B cell (primary cell): ENCODE data around the gene ILK.

ENCODE experiments used
- EZH2 ChIP-seq: IDR thresholded peaks from 2 replicates; pipeline ENCODE4 v1.6.1; 2012; ENCODE audit warnings: borderline replicate concordance, low read depth, mild to moderate bottlenecking, moderate library complexity, low read length; ENCODE audit not compliant: insufficient read depth, poor library complexity, severe bottlenecking
- TF ChIP-seq, protein P1 (sequence below): fragments of 200-600 bp; IDR thresholded peaks from one replicate; pipeline ENCODE4 v1.8.0; 2022; ENCODE audit warnings: antibody characterized with exemption, mild to moderate bottlenecking

DNA sequence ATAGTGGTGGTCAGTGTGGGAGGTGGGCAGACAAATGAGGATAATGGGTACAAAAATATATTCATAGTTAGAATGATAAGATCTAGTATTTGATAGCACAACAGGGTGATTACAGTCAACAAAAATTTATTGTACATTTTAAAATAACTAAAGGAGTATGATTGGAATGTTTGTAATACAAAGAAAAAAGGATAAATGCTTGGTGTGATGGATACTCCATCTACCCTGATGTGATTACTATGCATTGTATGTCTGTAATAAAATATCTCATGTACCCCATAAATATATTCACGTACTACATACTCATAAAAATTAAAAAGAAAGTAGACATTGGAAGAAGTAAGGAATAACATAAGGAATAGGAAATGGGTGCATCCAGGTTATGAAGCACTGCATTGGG is 15.6 kb upstream of the ILK start:
- TF ChIP-seq, protein P1, sequence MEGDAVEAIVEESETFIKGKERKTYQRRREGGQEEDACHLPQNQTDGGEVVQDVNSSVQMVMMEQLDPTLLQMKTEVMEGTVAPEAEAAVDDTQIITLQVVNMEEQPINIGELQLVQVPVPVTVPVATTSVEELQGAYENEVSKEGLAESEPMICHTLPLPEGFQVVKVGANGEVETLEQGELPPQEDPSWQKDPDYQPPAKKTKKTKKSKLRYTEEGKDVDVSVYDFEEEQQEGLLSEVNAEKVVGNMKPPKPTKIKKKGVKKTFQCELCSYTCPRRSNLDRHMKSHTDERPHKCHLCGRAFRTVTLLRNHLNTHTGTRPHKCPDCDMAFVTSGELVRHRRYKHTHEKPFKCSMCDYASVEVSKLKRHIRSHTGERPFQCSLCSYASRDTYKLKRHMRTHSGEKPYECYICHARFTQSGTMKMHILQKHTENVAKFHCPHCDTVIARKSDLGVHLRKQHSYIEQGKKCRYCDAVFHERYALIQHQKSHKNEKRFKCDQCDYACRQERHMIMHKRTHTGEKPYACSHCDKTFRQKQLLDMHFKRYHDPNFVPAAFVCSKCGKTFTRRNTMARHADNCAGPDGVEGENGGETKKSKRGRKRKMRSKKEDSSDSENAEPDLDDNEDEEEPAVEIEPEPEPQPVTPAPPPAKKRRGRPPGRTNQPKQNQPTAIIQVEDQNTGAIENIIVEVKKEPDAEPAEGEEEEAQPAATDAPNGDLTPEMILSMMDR: no peak
- TF ChIP-seq EZH2: no peak
